Gastroesophageal sphincter (tissue), 4 donors: ENCODE results near the gene CRYBG3. TPM values are rescaled to one million over a fixed set of nuclear protein-coding genes. Genes with fewer than 3 reads are reported as not detected.

Source experiments
- ATAC-seq: fragments of 150-250 bp; one replicate; pipeline ENCODE4 v1.9.1; 2016; ENCODE audit warnings: mild to moderate bottlenecking, moderate library complexity
- H3K27ac ChIP-seq, 4 donors: fragments of 200-600 bp; sonication (generic) in 3 of 4; 1 replicate in 3 of 4; 2 replicates in 1 of 4; pipeline ENCODE4 v1.5.1; 2016 to 2019
- H3K27me3 ChIP-seq: fragments of 200-600 bp; sonication (generic); one replicate; pipeline ENCODE4 v1.5.1; 2019
- H3K36me3 ChIP-seq, 2 donors: fragments of 200-600 bp; sonication (generic); one replicate each; pipeline ENCODE4 v1.5.1; 2019; ENCODE audit warnings: control low read depth in 1 of 2
- H3K4me1 ChIP-seq, 3 donors: fragments of 200-600 bp; sonication (generic); 1 replicate in 2 of 3; 2 replicates in 1 of 3; pipeline ENCODE4 v1.5.1; 2016 to 2019; ENCODE audit warnings: control low read depth in 2 of 3
- H3K4me3 ChIP-seq, 2 donors: fragments of 200-600 bp; sonication (generic); one replicate each; pipeline ENCODE4 v1.5.1; 2019; ENCODE audit warnings: mild to moderate bottlenecking in 1 of 2, moderate library complexity in 1 of 2
- H3K9me3 ChIP-seq, 3 donors: fragments of 200-600 bp; sonication (generic); one replicate each; pipeline ENCODE4 v1.5.1; 2017 to 2019; ENCODE audit warnings: control low read depth in 2 of 3
- EP300 ChIP-seq: sonication (generic); formaldehyde crosslinking; IDR thresholded peaks from one replicate; pipeline ENCODE4 v1.6.1; 2017; ENCODE audit warnings: antibody characterized with exemption, mild to moderate bottlenecking
- POLR2A ChIP-seq, 2 donors: fragments of 450-650 bp; IDR thresholded peaks; one replicate each; pipeline ENCODE4 v1.6.1; 2017; ENCODE audit warnings: antibody characterized with exemption in 2 of 2, mild to moderate bottlenecking in 2 of 2, moderate library complexity in 1 of 2
- POLR2AphosphoS5 ChIP-seq: sonication (generic); formaldehyde crosslinking; IDR thresholded peaks from one replicate; pipeline ENCODE4 v1.6.1; 2017; ENCODE audit warnings: antibody characterized with exemption
- WGBS, 2 donors: methylation state at CpG; one replicate each; pipeline ENCODE4 v1.1.5; 2018; ENCODE audit warnings: low coverage in 1 of 2; 5-methylcytosine and 5-hydroxymethylcytosine counted together
- total RNA-seq, 4 donors: library from RNA; depleted of rRNA; stranded (reverse); fragments of >200 nt; gene quantifications; one replicate each; pipeline ENCODE4 v1.1.0, GENCODE V29; 2016
- TF ChIP-seq, protein P1 (sequence below), 4 experiments: fragments of 200-600 bp in 2 of 4; fragments of 450-650 bp in 2 of 4; sonication (generic) in 1 of 4; IDR thresholded peaks; one replicate each; pipeline ENCODE4 v1.5.1; 2017 to 2019; ENCODE audit warnings: antibody characterized with exemption in 4 of 4, mild to moderate bottlenecking in 2 of 4, moderate library complexity in 2 of 4

The CRYBG3 gene
- total RNA-seq, 4 donors from 2014 or later: 22.2 to 52.4 (median 28.9) TPM

DNA sequence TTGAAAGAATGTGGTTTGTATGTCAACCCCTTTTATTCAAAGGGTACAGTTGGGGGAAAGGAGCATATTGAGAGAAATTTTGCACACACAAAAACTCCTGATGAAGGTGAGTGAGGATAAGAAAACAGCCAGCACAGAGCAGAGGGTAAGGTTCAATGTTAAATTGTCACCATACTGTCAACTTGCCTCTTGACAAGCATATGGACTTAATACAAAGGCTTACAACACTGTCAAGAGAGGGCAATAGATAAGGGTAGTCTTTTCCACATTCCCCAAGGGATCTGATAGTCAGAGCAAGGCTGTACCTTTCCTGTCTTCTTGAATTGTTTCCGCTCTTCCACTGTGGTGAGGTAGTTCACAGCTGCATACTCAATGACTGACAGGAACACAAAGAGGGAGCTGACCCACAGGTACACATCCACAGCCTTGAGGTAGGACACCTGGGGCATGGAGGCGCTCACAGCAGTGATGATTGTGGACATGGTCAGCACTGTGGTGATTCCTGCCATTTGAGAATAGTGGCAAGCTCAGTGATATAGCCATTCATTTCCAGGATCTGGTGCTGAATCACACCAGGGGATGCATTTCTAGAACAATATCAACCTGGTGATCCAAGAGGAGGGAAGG, 170.8 kb downstream of the CRYBG3 start:
- H3K4me3 ChIP-seq: no peak overlapping the region
- no peak for ATAC-seq

DNA sequence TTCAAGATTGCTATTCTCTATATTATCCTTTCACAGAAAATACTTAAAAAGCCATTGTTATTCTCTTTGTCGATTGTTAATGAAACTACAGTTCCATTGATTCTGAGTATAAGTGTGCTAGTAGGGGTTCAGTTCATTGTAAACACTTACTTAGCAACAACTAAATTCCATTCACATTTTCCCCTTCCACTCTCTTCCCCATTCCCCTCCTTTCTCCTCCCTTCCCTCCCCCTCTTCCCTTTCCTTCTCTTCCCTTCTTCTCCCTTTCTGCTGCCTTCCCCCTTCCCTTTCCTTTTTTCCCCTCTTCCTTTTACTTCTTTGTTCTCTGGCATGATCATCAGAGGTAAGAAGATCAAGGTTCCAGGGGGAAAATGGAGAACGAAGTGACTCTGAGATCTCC, 171.7 kb downstream of the CRYBG3 start:
- H3K27ac ChIP-seq: no peak overlapping the region
- no peaks in the 10 kb centered on the region for H3K4me1 ChIP-seq
- TF ChIP-seq, protein P1, sequence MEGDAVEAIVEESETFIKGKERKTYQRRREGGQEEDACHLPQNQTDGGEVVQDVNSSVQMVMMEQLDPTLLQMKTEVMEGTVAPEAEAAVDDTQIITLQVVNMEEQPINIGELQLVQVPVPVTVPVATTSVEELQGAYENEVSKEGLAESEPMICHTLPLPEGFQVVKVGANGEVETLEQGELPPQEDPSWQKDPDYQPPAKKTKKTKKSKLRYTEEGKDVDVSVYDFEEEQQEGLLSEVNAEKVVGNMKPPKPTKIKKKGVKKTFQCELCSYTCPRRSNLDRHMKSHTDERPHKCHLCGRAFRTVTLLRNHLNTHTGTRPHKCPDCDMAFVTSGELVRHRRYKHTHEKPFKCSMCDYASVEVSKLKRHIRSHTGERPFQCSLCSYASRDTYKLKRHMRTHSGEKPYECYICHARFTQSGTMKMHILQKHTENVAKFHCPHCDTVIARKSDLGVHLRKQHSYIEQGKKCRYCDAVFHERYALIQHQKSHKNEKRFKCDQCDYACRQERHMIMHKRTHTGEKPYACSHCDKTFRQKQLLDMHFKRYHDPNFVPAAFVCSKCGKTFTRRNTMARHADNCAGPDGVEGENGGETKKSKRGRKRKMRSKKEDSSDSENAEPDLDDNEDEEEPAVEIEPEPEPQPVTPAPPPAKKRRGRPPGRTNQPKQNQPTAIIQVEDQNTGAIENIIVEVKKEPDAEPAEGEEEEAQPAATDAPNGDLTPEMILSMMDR (IDR thresholded peaks at IDR 0.05): no peak
- TF ChIP-seq EP300: no peak
- TF ChIP-seq POLR2A (IDR thresholded peaks at IDR 0.05): no peak
- no peak for TF ChIP-seq POLR2AphosphoS5
- no peaks in the 10 kb centered on the region for H3K36me3 ChIP-seq
- H3K4me3 ChIP-seq: no peak overlapping the region
- no peaks in the 10 kb centered on the region for H3K27me3 ChIP-seq
- WGBS, 2 donors: 55 to 79% methylated on average over 2 of the region's 2 CpGs
- no peaks in the 10 kb centered on the region for H3K9me3 ChIP-seq
- no peak for ATAC-seq

More for the DNA sequence above, 170.8 kb downstream of the CRYBG3 start:
- Histone ChIP-seq H3K36me3 (no peaks in the 10 kb centered on the region), H3K4me1 (no peaks in the 10 kb centered on the region), H3K27ac (no peak overlapping the region), H3K27me3 (no peaks in the 10 kb centered on the region), H3K9me3 (no peaks in the 10 kb centered on the region)
- 88 to 100% methylated on average over 1 to 2 of the region's 2 CpGs for WGBS, 2 donors
- TF ChIP-seq, protein P1 (IDR thresholded peaks at IDR 0.05): no peak
- TF ChIP-seq POLR2AphosphoS5: no peak
- no peak for TF ChIP-seq POLR2A (IDR thresholded peaks at IDR 0.05)
- TF ChIP-seq EP300: no peak

DNA sequence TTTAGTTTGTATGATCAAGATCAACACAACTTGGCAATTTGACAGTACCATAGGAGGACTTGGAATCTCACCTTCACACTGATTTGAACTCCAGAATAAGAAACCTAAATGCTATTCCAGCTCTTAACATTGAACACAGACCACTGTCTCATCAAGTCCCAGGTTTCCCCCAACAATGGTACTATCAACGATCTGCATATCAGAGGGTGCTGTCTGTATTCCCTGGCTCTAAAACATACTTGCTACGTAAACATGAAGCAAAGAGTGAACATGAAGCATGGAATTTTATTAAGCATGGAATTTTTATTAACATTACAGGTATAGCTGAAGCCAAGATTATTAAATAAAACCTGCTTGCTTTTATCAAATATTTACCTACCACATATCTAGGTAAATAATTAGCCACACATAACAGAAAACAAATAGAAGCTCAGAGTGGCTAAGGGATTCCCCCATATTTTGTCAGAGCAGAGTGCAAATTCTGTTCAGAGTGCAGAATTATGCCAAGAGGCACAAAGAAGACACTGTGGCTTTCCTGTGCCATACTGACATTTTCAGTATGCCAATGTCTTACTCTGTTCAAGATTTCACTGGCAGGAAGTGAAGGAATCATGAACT, 172.6 kb downstream of the CRYBG3 start:
- Histone ChIP-seq H3K36me3 (no peaks in the 10 kb centered on the region), H3K4me1 (no peaks in the 10 kb centered on the region), H3K9me3 (no peaks in the 10 kb centered on the region), H3K27ac (no peak overlapping the region), H3K4me3 (no peak overlapping the region), H3K27me3 (no peaks in the 10 kb centered on the region)
- 75 to 93% methylated on average over 2 of the region's 2 CpGs for WGBS, 2 donors
- ATAC-seq: no peak
- TF ChIP-seq, protein P1 (IDR thresholded peaks at IDR 0.05): no peak

Other genes with a start within 250 kb of the CRYBG3 start
- gene ARL6, start 57.3 kb upstream of the CRYBG3 start, total RNA-seq: 10 to 100 TPM in 2 of 4 donors, 1 to 10 TPM in 2; 7.3 to 17.1 (median 12.1) TPM
- gene RIOX2, start 150.4 kb downstream of the CRYBG3 start, total RNA-seq: 10 to 100 TPM; 22.3 to 32.0 (median 24.4) TPM
- gene GABRR3, start 213.3 kb downstream of the CRYBG3 start, total RNA-seq: not detected